Measurements from ENCODE around the gene ATP6V0B.

Gene ATP6V0B

DNA sequence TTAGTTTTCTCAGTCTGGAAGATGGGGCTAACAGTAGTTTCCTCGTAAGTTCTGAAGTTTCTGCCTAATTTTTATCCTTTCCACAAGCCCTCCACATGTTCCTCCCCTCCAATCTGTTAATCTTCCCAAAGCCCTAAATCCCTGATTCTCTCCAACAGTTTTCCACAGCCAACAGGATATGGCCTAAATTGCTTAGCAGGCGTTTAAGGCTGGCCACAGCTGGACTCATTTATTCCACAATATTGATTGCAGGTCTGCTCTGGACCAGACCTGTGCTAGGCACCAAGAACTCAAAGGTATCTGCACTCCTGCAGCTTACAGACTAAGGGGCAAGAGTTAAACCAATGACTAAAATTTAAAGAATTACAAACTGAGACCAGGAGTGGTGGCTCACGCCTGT, 52.6 kb downstream of the ATP6V0B start:
- TF ChIP-seq, protein P1, sequence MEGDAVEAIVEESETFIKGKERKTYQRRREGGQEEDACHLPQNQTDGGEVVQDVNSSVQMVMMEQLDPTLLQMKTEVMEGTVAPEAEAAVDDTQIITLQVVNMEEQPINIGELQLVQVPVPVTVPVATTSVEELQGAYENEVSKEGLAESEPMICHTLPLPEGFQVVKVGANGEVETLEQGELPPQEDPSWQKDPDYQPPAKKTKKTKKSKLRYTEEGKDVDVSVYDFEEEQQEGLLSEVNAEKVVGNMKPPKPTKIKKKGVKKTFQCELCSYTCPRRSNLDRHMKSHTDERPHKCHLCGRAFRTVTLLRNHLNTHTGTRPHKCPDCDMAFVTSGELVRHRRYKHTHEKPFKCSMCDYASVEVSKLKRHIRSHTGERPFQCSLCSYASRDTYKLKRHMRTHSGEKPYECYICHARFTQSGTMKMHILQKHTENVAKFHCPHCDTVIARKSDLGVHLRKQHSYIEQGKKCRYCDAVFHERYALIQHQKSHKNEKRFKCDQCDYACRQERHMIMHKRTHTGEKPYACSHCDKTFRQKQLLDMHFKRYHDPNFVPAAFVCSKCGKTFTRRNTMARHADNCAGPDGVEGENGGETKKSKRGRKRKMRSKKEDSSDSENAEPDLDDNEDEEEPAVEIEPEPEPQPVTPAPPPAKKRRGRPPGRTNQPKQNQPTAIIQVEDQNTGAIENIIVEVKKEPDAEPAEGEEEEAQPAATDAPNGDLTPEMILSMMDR (IDR thresholded peaks at IDR 0.05): no peak
- Histone ChIP-seq H3K36me3 (no peaks in the 10 kb centered on the region), H3K4me1 (ENCODE audit: control insufficient read depth in 1 of 2, insufficient read depth in 1 of 2, low read depth in 1 of 2, low read length in 1 of 2) (peaks cover 17 to 21% of the 10 kb centered on the region in 2 experiments), H3K27me3 (peaks cover 37% of the 10 kb centered on the region), H3K27ac (no peak overlapping the region), H3K4me3 (ENCODE audit: low read depth in 1 of 2, low read length in 1 of 2) (no peak overlapping the region), H3K9me3 (no peaks in the 10 kb centered on the region)

All from neutrophil (primary cell).